Amniotic stem cell (primary cell): ENCODE results near the gene KLHL22.

Source experiments
- DNase-seq: peaks from one replicate; lab custom pipeline; 2025; lab: John Stamatoyannopoulos, UW

KLHL22 gene

GRCh38 chr22:20432244-20432686 lies 63.3 kb downstream of the KLHL22 start:
- DNase-seq = no peak

- no peak for DNase-seq
Measured at GRCh38 chr22:20431511-20432192, 63.9 kb downstream of the KLHL22 start.

- no peak for DNase-seq
Measured at GRCh38 chr22:20430720-20431510, 64.7 kb downstream of the KLHL22 start.

- no peak for DNase-seq
Measured at GRCh38 chr22:20430101-20430719, 65.4 kb downstream of the KLHL22 start.

- no peak for DNase-seq
Measured at GRCh38 chr22:20429254-20430100, 66.1 kb downstream of the KLHL22 start.

GRCh38 chr22:20428496-20429253 lies 66.9 kb downstream of the KLHL22 start:
- no peak for DNase-seq

GRCh38 chr22:20427945-20428417 lies 67.6 kb downstream of the KLHL22 start:
- no peak for DNase-seq

- no peak for DNase-seq
Measured at GRCh38 chr22:20427104-20427944, 68.3 kb downstream of the KLHL22 start.

- no peak for DNase-seq
Measured at GRCh38 chr22:20426259-20426615, 69.4 kb downstream of the KLHL22 start.

GRCh38 chr22:20425566-20426258 lies 69.9 kb downstream of the KLHL22 start:
- DNase-seq = no peak

- no peak for DNase-seq
Measured at GRCh38 chr22:20424932-20425565, 70.5 kb downstream of the KLHL22 start.

- DNase-seq = no peak
Measured at GRCh38 chr22:20424568-20424931, 71.0 kb downstream of the KLHL22 start.

- no peak for DNase-seq
Measured at GRCh38 chr22:20423906-20424551, 71.6 kb downstream of the KLHL22 start.

- no peak for DNase-seq
Measured at GRCh38 chr22:20423008-20423905, 72.3 kb downstream of the KLHL22 start.

GRCh38 chr22:20422271-20423007 lies 73.2 kb downstream of the KLHL22 start:
- DNase-seq = no peak

- DNase-seq = no peak
Measured at GRCh38 chr22:20421507-20421874, 74.1 kb downstream of the KLHL22 start.
